NCI-H526 treated with DMSO at 0.1 percent for 48 hours (cell line): ENCODE data around the gene C2orf80.
"Not testable (repeated sequence)": the region's sequence is repeated elsewhere in the genome, so short reads cannot be mapped to it uniquely, and the experiment has no call there.

Experiments used
- DNase-seq: peaks from one replicate; lab custom pipeline; 2025; lab: John Stamatoyannopoulos, UW

The C2orf80 gene

DNA sequence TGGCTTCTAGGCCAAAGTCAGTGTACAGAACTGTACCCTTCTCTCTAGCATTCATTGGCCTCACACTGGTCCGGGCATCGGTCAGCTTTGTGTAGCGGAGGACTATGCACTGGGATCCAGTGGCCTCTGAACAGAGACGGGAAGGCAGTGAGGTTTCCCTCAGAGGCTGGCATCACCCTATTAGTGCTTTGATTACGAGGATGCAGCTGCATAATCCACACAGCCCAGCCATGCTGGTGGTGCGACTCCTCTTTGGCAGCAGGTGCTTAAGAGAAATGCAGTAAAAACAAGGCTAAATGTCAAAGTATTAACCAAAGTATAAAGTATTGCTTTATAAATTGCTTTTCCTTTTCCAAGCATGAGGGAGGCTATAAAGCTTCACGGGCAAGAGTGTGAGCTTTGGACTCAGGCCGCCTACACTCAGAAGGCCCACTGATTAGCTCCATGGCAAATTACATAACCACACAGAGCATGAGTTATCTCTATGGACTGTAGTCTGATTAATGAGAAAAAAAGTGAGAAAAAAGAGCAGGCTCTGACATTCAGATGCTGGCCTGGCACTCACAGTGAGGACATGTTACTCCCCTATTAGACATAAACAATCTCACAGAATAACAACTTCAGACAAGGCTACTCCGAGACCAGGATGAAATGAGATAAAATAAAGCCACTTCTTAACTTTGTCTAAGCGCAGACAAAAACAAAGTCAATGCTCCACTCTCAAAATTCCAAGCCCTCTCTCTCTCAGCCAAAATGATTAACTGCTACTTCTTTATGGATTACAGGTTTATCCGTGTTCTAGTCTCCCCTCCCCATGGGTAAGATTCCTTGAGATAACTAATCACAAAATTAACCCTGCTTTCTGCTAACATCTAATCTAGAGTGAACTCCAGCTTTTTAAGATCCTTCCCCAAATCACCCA is 53.8 kb downstream of the C2orf80 start:
- DNase-seq = no peak

DNA sequence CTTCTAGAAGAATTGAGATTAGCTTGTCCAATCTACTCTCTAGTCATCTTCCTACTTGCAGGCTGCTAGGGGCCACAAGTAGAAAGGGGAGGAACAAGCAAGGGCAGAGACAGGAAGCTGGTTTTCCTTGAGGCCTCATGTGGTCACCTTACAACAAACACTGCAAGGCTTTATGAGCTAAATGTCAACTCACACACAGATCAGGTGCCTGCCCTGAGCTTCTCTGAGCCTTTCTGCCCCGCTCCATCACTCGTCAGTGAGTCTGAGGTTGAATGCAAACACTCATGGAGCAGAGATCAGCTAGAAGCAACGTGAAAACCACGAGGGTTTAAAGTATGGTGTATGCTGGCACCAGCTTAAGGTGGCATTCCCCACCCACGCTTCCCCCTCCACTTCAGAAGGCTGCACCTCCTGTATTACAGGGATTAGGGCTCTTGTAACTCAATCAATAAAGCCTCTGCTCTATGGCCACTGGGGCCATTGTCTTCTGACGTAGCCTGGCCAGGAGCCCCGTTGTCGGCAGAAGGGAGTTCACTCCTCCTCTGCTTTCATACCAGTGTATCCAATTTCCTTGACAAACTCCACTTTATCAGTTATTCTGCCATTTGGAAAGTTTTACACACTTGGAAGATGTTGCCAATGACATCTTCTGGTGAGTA is 54.8 kb downstream of the C2orf80 start:
- DNase-seq = no peak

DNA sequence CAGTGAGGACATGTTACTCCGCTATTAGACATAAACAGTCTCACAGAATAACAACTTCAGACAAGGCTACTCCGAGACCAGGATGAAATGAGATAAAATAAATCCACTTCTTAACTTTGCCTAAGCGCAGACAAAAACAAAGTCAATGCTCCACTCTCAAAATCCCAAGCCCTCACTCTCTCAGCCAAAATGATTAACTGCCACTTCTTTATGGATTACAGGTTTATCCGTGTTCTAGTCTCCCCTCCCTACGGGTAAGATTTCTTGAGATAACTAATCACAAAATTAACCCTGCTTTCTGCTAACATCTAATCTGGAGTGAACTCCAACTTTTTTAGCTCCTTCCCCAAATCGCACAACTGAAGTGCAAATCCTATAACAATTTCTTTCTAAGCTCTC is 59.1 kb downstream of the C2orf80 start:
- no peak for DNase-seq

DNA sequence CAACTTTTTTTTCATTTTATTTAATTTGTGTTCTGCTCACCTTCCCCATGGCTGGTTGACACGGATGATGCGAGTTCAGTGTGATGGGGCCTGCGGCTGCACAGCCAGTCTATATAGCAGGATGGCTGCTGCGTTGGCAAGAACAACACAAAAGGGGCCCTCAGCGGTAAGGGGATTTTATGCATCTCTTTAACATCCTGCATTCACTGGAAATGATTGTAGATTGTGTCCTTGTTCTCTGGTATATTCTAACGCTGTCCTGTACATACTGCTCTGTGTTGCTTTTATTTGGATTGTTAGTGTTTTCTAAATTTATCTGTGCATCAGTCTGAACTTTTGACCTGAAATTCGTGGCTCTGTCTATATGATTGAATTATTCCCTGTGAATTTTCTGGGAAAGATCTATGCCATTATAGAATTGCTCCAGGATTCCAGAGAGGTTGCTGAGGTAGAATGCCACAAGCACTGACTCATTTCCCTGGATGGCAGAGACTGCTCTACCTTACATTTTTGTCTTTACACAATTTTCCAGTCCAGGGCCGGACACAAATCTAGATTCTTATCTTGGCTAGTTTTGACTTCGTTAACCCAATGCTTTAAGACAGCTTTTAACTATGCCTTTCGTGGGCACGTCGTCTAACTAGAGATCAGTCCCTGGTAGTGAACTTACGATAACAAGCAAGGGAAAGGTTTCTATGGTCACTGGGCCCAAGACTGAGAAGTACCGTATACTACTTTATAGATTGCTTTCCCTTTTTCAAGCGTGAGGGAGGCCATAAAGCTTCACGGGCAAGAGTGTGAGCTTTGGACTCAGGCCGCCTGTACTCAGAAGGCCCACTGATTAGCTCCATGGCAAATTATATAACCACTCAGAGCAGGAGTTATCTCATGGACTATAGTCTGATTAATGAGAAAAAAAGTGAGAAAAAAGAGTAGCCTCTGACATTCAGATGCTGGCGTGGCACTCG is 59.8 kb downstream of the C2orf80 start, which contains the start of gene CRYGC:
CRYGC (minus strand) TSS at position 85 of the 968 bp plus-strand sequence; CDS start at position 49, 36 bp downstream.
- DNase-seq = no peak

DNA sequence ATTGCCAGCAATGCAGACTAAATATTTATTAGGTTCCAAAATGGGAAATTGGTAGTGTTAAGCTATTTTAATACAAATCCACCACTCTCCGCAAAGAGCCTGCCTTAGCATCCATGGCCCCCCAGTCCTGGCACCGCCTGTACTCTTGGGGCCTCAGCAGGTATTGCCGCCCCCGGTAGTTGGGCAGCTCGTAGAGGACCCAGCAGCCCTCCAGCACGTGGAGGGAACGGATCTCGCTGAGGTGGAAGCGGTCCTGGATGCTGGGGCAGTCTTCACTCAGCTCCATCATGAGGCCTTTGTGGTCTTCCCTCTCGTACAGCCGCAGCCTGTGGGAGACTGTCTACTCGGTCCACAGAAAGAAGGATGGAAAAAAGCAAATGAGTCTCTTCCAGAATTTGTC is 61.7 kb downstream of the C2orf80 start:
- DNase-seq = no peak

DNA sequence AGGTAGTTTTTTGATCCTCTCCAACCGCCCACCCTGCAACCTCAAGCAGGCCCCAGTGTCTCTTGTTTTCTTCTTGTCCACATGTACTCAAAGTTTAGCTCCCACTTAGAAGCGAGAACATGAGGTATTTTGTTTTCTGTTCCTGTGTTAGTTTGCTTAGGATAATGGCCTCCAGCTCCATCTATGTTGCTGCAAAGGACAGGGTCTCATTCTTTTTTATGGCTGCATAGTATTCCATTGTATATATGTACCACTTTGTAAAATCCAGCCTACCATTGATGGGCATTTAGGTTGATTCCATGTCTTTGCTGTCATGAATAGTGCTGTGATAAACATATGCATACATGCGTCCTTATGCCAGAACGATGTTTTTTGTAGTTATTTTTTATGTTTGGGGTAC is 62.7 kb downstream of the C2orf80 start:
- no peak for DNase-seq

DNA sequence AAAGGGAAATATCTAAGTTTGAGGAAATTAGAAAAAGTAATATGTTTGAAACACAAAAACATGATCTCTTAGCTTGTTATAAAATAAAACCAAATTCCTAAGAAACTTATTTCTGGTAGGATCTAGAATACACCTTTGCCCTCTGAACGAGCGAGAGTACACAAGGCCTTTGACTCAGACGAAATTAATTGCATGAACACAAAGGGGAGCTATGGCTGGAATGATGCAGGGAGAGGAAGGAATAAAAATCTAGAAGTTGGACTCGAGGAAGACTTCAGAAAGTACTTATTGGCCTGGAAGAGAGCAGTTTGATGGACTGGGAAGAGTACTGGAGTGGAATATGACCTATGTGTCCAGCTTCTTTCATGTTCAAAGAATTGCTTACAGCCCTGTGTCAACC is 64.6 kb downstream of the C2orf80 start:
- no peak for DNase-seq

DNA sequence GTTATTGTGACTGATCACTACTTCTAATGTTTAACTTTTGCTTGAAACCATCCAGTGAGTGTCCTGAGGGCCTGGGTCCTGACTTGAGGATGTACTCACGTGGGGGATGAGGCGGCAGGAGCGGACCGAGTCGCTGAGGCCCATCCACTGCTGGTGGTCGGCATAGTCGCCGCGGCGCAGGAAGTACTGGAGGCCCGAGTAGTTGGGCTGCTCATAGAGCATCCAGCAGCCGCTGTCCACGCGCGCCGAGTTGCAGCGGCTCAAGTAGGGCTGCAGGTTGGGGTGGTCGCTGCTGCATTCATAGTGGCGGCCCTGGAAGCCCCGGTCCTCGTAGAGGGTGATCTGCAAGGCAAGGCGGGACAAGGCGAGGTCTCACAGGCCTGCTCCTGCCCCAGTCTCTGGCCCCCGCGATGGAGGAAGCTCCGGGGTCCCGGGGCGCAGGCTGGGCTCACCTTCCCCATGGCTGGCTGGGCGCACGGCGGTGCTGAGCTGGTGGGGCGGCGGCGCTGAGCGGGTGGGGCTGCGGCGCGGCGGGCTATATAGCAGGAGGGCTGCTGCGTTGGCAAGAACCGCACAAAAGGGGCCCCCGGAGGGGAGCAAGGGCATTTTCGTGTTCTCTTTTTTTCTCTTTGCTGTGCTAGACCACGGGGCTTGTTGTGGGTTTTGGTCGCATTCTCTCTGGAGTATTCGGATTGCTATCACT is 65.7 kb downstream of the C2orf80 start, which contains the start of gene CRYGD:
CRYGD (minus strand) TSS at position 512 of the 703 bp plus-strand sequence; CDS start at position 461, 51 bp downstream.
- DNase-seq = not testable (repeated sequence)

DNA sequence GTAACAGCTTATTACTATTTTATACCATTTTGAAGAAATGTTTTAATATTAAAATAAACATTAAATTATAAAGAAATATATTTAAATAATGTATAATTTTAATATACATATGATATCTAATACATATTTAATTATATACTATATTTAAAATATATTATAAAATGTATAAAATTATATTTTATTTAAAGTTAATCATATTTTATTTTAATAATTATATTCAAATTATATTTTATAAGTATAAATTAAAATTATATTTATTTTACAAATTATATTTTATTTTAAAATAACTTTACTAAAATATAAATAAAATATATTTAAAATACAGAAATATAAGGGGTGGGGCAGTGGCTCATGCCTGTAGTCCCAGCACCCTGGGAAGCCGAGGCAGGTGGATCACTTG is 67.6 kb downstream of the C2orf80 start:
- no peak for DNase-seq

DNA sequence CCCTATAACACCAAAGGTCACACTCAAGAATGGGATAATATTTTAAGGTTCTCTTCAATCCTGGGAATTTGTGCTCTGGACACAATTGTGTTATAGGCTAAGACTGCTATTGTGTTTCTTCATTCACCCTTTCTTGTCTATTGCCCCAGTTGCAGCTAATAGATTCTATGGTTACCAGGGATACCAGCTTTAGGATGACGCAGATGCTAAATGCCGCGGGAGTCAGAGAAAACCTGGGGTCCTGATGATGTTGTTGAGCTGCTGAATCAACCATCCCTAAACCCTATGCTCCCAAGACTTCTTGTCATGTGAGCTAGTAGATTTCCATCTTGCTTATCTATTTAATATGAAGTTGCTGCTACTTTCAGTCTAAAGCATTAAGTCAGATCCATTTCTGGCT is 70.9 kb downstream of the C2orf80 start:
- no peak for DNase-seq

DNA sequence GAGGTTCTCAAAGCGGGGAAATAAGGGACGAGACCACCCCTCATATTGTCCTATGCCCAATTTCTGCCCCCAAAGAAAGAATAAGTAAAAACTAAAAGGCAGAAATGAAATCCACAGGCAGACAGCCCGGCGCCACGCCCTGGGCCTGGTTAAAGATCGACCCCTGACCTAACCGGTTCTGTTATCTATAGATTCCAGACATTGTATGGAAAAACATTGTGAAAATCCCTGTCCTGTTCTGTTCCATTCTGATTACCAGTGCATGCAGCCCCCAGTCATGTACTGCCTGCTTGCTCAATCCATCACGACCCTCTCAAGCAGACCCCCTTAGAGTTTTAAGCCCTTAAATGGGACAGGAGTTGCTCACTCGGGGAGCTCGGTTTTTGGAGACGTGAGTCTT is 72.4 kb downstream of the C2orf80 start:
- not testable (repeated sequence) for DNase-seq
